Measurements from ENCODE around the gene FHOD3. TPM values are rescaled to one million over a fixed set of nuclear protein-coding genes. Genes with fewer than 3 reads are reported as not detected.

Gene FHOD3
- total RNA-seq, 1 experiment from 2014 or later, result 22.7 TPM

- Histone ChIP-seq H3K36me3 (ENCODE audit: control insufficient read depth, insufficient read depth, low read length) (no peaks in the 10 kb centered on the region), H3K4me1 (ENCODE audit: control insufficient read depth, insufficient read depth, low read length) (no peaks in the 10 kb centered on the region), H3K27ac (ENCODE audit: low read length) (no peak overlapping the region), H3K9me3 (ENCODE audit: control insufficient read depth, insufficient read depth, low read depth, low read length) (no peaks in the 10 kb centered on the region), H3K27me3 (ENCODE audit: control insufficient read depth, insufficient read depth, low read length) (no peaks in the 10 kb centered on the region), H3K4me3 (ENCODE audit: low read depth in 2 of 2, low read length in 2 of 2) (no peak overlapping the region)
- BruUV-seq (replicated peaks), result no TSS peak
- TF ChIP-seq REST (IDR thresholded peaks at IDR 0.05; ENCODE audit: insufficient read depth in 1 of 2, low read depth in 2 of 2, low read length in 1 of 2), result no peak
- no peak for TF ChIP-seq CTCF (IDR thresholded peaks at IDR 0.05)
- no peak for TF ChIP-seq POLR2AphosphoS5 (IDR thresholded peaks at IDR 0.05; ENCODE audit: low read depth, low read length)
- TF ChIP-seq SIN3A (IDR thresholded peaks at IDR 0.05; ENCODE audit: borderline replicate concordance, insufficient read depth, low read depth, low read length), result no peak
- no peak for TF ChIP-seq TCF7L2 (IDR thresholded peaks at IDR 0.05; ENCODE audit: low read depth, low read length)
- in situ Hi-C loops (cut with HindIII; ENCODE audit: low pct_unique_long_range_greater_than_20kb, low sequenced_read_pairs) (no loop called here), intact Hi-C loops (cut with micrococcal nuclease; ENCODE audit: unreplicated experiment) (no loop called here)
- DNase-seq (ENCODE audit: low read depth, low spot score), result no peak
- no peak for ATAC-seq
- ChIA-PET CTCF (no interaction called here), POLR2A (no interaction called here)
These were observed 248.4 kb downstream of the FHOD3 start for GRCh38 chr18:36545821-36546427.

- TF ChIP-seq TCF7L2 (IDR thresholded peaks at IDR 0.05; ENCODE audit: low read depth, low read length) (no peak), POLR2AphosphoS5 (IDR thresholded peaks at IDR 0.05; ENCODE audit: low read depth, low read length) (no peak), CTCF (IDR thresholded peaks at IDR 0.05) (no peak), REST (IDR thresholded peaks at IDR 0.05; ENCODE audit: insufficient read depth in 1 of 2, low read depth in 2 of 2, low read length in 1 of 2) (no peak), SIN3A (IDR thresholded peaks at IDR 0.05; ENCODE audit: borderline replicate concordance, insufficient read depth, low read depth, low read length) (no peak)
- no peaks in the 10 kb centered on the region for H3K36me3 ChIP-seq (ENCODE audit: control insufficient read depth, insufficient read depth, low read length)
- no peak for ATAC-seq
- ChIA-PET CTCF (no interaction called here), POLR2A (no interaction called here)
- H3K4me1 ChIP-seq (ENCODE audit: control insufficient read depth, insufficient read depth, low read length), result no peaks in the 10 kb centered on the region
- DNase-seq (ENCODE audit: low read depth, low spot score), result no peak
- intact Hi-C loops (cut with micrococcal nuclease; ENCODE audit: unreplicated experiment) (no loop called here), in situ Hi-C loops (cut with HindIII; ENCODE audit: low pct_unique_long_range_greater_than_20kb, low sequenced_read_pairs) (no loop called here)
- H3K27me3 ChIP-seq (ENCODE audit: control insufficient read depth, insufficient read depth, low read length), result no peaks in the 10 kb centered on the region
- no TSS peak for BruUV-seq (replicated peaks)
- H3K27ac ChIP-seq (ENCODE audit: low read length), result no peak overlapping the region
- no peak overlapping the region for H3K4me3 ChIP-seq (ENCODE audit: low read depth in 2 of 2, low read length in 2 of 2)
- H3K9me3 ChIP-seq (ENCODE audit: control insufficient read depth, insufficient read depth, low read depth, low read length), result no peaks in the 10 kb centered on the region
These were observed 249.4 kb downstream of the FHOD3 start for GRCh38 chr18:36546876-36547275.

All from Panc1 (cell line).